Measurements from ENCODE around the gene ATP5IF1. TPM values are rescaled to one million over a fixed set of nuclear protein-coding genes. Genes with fewer than 3 reads are reported as not detected.
A peak's percentile ranks its signal among the peaks of the same experiment; 100 is the strongest.

The ATP5IF1 gene
- total and polyA plus RNA-seq, 9 of the 15 experiments (the other 6 are each of a cell fraction or from before 2014, with no cell fraction given), result 292 to 1,422 (median 388) TPM

DNA sequence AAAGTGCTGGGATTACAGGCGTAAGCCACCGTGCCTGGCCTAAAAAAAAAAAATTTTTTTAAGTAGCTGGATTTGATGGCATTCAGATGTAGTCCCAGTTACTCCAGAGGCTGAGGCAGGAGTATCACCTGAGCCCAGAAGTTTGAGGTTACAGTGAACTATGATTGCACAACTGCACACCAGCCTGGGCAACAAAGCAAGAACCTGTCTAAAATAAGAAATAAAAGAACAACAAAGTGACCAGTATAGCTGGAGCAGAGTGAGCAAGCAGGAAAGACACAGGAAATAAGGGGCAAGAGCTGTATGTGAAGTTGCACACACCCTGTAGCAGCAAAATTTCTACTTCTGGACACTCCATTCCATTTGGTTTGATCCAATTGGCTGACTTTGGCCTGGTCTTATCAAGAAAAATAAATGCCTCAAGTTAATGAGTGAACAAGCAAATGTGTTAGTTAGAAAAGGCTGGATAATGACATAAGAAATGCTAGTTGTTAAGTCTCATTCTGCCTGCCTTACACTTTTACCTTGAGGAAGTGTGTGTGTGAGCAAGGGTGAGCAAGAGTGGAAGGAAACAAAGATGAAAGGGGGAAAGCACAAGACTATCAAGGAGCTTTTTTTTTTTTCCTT, 7.9 kb downstream of the ATP5IF1 start:
- no peaks in the 10 kb centered on the region for H3K27me3 ChIP-seq (ENCODE audit: control insufficient read depth in 2 of 2, insufficient read depth in 2 of 2, low read length in 2 of 2)
- H3K79me2 ChIP-seq (ENCODE audit: control insufficient read depth, insufficient read depth, low read length), result peaks cover 6% of the 10 kb centered on the region; the same call in 2 of the 3 replicates
- no peaks in the 10 kb centered on the region for H3K9me1 ChIP-seq (ENCODE audit: control insufficient read depth, insufficient read depth, low read length)
- no peak overlapping the region for H2AFZ ChIP-seq (ENCODE audit: low read depth, low read length)
- H3K9ac ChIP-seq (ENCODE audit: insufficient read depth in 1 of 2, low read depth in 2 of 2, low read length in 2 of 2), result no peak overlapping the region; a peak in 1 of 4 replicates
- peaks cover 4% of the 10 kb centered on the region; the same call in 2 of the 3 replicates for H3K36me3 ChIP-seq (ENCODE audit: control insufficient read depth, insufficient read depth, low read length)
- H3K4me2 ChIP-seq (ENCODE audit: insufficient read depth, low read length), result no peak overlapping the region
- ATAC-seq, result no peak
- TF ChIP-seq, protein P1, sequence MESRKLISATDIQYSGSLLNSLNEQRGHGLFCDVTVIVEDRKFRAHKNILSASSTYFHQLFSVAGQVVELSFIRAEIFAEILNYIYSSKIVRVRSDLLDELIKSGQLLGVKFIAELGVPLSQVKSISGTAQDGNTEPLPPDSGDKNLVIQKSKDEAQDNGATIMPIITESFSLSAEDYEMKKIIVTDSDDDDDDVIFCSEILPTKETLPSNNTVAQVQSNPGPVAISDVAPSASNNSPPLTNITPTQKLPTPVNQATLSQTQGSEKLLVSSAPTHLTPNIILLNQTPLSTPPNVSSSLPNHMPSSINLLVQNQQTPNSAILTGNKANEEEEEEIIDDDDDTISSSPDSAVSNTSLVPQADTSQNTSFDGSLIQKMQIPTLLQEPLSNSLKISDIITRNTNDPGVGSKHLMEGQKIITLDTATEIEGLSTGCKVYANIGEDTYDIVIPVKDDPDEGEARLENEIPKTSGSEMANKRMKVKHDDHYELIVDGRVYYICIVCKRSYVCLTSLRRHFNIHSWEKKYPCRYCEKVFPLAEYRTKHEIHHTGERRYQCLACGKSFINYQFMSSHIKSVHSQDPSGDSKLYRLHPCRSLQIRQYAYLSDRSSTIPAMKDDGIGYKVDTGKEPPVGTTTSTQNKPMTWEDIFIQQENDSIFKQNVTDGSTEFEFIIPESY (CRISPR knock-in tag; IDR thresholded peaks at IDR 0.05), result peak; percentile 50; the same call in 1 of the 2 replicates
- TF ChIP-seq CEBPB (tag; IDR thresholded peaks at IDR 0.05) (peak; percentile 93), FOSL1 (tag; conservative IDR thresholded peaks at IDR 0.05) (no peak), CEBPG (CRISPR knock-in tag; IDR thresholded peaks at IDR 0.05) (peak; percentile 69), CEBPG (tag; conservative IDR thresholded peaks at IDR 0.05 in 1 of 2, IDR thresholded peaks at IDR 0.05 in 1 of 2) (peak; percentile 61 to 72)
- TF ChIP-seq, protein P2, sequence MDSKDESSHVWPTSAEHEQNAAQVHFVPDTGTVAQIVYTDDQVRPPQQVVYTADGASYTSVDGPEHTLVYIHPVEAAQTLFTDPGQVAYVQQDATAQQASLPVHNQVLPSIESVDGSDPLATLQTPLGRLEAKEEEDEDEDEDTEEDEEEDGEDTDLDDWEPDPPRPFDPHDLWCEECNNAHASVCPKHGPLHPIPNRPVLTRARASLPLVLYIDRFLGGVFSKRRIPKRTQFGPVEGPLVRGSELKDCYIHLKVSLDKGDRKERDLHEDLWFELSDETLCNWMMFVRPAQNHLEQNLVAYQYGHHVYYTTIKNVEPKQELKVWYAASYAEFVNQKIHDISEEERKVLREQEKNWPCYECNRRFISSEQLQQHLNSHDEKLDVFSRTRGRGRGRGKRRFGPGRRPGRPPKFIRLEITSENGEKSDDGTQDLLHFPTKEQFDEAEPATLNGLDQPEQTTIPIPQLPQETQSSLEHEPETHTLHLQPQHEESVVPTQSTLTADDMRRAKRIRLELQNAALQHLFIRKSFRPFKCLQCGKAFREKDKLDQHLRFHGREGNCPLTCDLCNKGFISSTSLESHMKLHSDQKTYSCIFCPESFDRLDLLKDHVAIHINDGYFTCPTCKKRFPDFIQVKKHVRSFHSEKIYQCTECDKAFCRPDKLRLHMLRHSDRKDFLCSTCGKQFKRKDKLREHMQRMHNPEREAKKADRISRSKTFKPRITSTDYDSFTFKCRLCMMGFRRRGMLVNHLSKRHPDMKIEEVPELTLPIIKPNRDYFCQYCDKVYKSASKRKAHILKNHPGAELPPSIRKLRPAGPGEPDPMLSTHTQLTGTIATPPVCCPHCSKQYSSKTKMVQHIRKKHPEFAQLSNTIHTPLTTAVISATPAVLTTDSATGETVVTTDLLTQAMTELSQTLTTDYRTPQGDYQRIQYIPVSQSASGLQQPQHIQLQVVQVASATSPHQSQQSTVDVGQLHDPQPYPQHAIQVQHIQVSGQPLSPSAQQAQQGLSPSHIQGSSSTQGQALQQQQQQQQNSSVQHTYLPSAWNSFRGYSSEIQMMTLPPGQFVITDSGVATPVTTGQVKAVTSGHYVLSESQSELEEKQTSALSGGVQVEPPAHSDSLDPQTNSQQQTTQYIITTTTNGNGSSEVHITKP (IDR thresholded peaks at IDR 0.05; ENCODE audit: partially characterized antibody), result peak; percentile 75
- in situ Hi-C loops (cut with MboI), result no loop called here
- no peak for FAIRE-seq
- intact Hi-C loops (cut with micrococcal nuclease), result no loop called here
- H3K9me3 ChIP-seq (replicated peaks; ENCODE audit: control insufficient read depth, insufficient read depth, low read depth, low read length), result no peaks in the 10 kb centered on the region
- ChIA-PET POLR2A (interaction anchor here (0.6 to 10.6 kb wide), 8 partner anchors 8 to 409 kb away, joined by 3 to 245 read pairs (median 6); partner anchors contain the start of genes ATP5IF1 and SESN2), CTCF (ENCODE audit: low intra/inter-chr PET ratio) (no interaction called here)
- peaks cover 7 to 30% of the 10 kb centered on the region in 2 experiments for H3K4me1 ChIP-seq (replicated peaks in 1 of 2; ENCODE audit: control insufficient read depth in 2 of 2, insufficient read depth in 2 of 2, low read length in 2 of 2)
- no TSS peak for BruUV-seq (replicated peaks)
- DNase-seq (ENCODE audit: extremely low read depth in 1 of 4, low spot score in 3 of 4), result no peak
- H3K4me3 ChIP-seq, result no peak overlapping the region
- no peaks in the 10 kb centered on the region for H4K20me1 ChIP-seq (replicated peaks; ENCODE audit: control insufficient read depth, insufficient read depth, low read length)
- WGBS (ENCODE audit: insufficient coverage, low coverage, missing lambda C conversion rate), result 43% methylated on average over 2 of the region's 2 CpGs
- H3K27ac ChIP-seq (ENCODE audit: extremely low read depth, low read depth, low read length), result peak overlapping the region; percentile 32; the same call in 1 of the 3 replicates

All from K562 (cell line).